DND-41 (cell line): ENCODE measurements around the gene DCAF4.

Experiments used
- ATAC-seq: fragments of 200-7000 bp; cut with Tn5 transposase; 3 replicates; pipeline ENCODE4 v1.9.1; 2021; ENCODE audit warnings: low read depth; ENCODE audit not compliant: insufficient read depth
- DNase-seq: peaks from one replicate; pipeline ENCODE4 v3.0.0-alpha.2; 2020
- H2AFZ ChIP-seq: 2 replicates; pipeline ENCODE4 v1.6.0; 2012; ENCODE audit warnings: low read depth, low read length
- H3K27ac ChIP-seq: 2 replicates; pipeline ENCODE4 v1.5.1; 2012; ENCODE audit warnings: low read length, inconsistent platforms
- H3K27me3 ChIP-seq: fragments of 200-600 bp; sonication (generic); 2 replicates; pipeline ENCODE4 v1.6.0; 2012; ENCODE audit warnings: low read length, mild to moderate bottlenecking, inconsistent platforms; ENCODE audit not compliant: insufficient read depth, poor library complexity
- H3K36me3 ChIP-seq: 2 replicates; pipeline ENCODE4 v1.5.1; 2012; ENCODE audit warnings: low read length, inconsistent platforms; ENCODE audit not compliant: insufficient read depth
- H3K4me1 ChIP-seq: 2 replicates; pipeline ENCODE4 v1.5.1; 2012; ENCODE audit warnings: mild to moderate bottlenecking, low read length; ENCODE audit not compliant: insufficient read depth
- H3K4me2 ChIP-seq: 2 replicates; pipeline ENCODE4 v1.6.0; 2012; ENCODE audit warnings: mild to moderate bottlenecking, moderate library complexity, low read length, inconsistent platforms; ENCODE audit not compliant: insufficient read depth
- H3K4me3 ChIP-seq, 2 experiments: fragments of 200-600 bp in 1 of 2; shearing (Covaris generic) in 1 of 2; 2 replicates each; pipeline ENCODE4 v1.5.1; 2012 to 2016; ENCODE audit warnings: inconsistent platforms in 2 of 2, low read length in 2 of 2, mild to moderate bottlenecking in 2 of 2, low read depth in 1 of 2, moderate library complexity in 1 of 2
- H3K79me2 ChIP-seq: 2 replicates; pipeline ENCODE4 v1.6.0; 2012; ENCODE audit warnings: low read length, inconsistent platforms; ENCODE audit not compliant: insufficient read depth
- H3K9ac ChIP-seq: 2 replicates; pipeline ENCODE4 v1.6.0; 2012; ENCODE audit warnings: low read depth, mild to moderate bottlenecking, inconsistent platforms, low read length, moderate library complexity
- H3K9me3 ChIP-seq: 2 replicates; pipeline ENCODE4 v1.5.1; 2012; ENCODE audit warnings: low read length, moderate library complexity, mild to moderate bottlenecking, inconsistent platforms; ENCODE audit not compliant: insufficient read depth, severe bottlenecking
- H4K20me1 ChIP-seq: 2 replicates; pipeline ENCODE4 v1.6.0; 2012; ENCODE audit warnings: low read length; ENCODE audit not compliant: insufficient read depth
- EZH2 ChIP-seq: IDR thresholded peaks from 3 replicates; pipeline ENCODE4 v1.6.1; 2012; ENCODE audit warnings: borderline replicate concordance, low read depth, mild to moderate bottlenecking, moderate library complexity, low read length, inconsistent platforms; ENCODE audit not compliant: severe bottlenecking
- TF ChIP-seq, protein P1 (sequence below): IDR thresholded peaks from 2 replicates; pipeline ENCODE4 v1.5.1; 2012; ENCODE audit warnings: borderline replicate concordance, low read length, moderate library complexity, mild to moderate bottlenecking; ENCODE audit not compliant: poor library complexity, severe bottlenecking; ENCODE audit errors: extremely low read depth

DCAF4 gene

DNA sequence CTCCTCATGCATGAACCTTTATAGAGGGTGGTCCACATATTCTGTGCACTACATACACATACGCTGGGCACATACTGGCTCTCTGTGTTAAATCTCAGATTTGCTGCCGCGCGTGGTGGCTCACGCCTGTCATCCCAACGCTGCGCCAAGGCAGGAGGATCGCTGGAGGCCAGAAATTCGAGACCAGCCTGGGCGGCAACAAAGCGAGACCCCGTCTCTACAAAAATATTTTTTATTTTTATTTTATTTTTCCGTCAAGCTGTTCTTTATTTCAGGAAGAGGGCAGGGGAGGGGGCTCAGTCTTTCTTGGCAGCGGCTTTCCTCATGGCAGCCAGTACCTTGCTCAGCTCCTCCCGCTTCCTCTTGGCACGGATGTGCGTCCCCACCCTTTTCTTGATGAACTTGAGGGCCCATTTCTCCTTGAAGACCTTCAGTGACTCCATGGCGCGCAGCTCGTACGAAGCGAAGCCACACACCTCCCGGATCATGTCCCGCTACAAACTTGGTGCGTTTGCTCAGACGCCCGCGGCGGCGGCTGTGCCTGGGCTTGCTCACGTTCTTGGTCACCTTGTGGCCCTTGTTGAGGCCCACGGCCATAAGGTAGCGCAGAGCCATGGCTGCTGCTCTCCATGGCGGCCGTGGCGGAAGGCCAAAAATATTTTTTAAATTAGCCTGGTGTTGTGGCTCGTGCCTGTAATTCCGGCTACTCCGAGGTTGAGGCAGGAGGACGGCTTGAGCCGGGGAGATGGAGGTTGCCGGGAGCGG lies 3.2 kb downstream of the DCAF4 start:
- ATAC-seq: no peak
- H3K36me3 ChIP-seq: no peaks in the 10 kb centered on the region
- no peak for DNase-seq
- H3K27me3 ChIP-seq: no peaks in the 10 kb centered on the region
- H3K4me3 ChIP-seq: no peak overlapping the region
- no peaks in the 10 kb centered on the region for H4K20me1 ChIP-seq
- no peak overlapping the region for H3K4me2 ChIP-seq
- H3K9me3 ChIP-seq: no peaks in the 10 kb centered on the region
- peaks cover 17% of the 10 kb centered on the region for H3K4me1 ChIP-seq
- H3K79me2 ChIP-seq: peaks cover 6% of the 10 kb centered on the region; the same call in 1 of the 2 replicates
- TF ChIP-seq EZH2: no peak
- TF ChIP-seq, protein P1, sequence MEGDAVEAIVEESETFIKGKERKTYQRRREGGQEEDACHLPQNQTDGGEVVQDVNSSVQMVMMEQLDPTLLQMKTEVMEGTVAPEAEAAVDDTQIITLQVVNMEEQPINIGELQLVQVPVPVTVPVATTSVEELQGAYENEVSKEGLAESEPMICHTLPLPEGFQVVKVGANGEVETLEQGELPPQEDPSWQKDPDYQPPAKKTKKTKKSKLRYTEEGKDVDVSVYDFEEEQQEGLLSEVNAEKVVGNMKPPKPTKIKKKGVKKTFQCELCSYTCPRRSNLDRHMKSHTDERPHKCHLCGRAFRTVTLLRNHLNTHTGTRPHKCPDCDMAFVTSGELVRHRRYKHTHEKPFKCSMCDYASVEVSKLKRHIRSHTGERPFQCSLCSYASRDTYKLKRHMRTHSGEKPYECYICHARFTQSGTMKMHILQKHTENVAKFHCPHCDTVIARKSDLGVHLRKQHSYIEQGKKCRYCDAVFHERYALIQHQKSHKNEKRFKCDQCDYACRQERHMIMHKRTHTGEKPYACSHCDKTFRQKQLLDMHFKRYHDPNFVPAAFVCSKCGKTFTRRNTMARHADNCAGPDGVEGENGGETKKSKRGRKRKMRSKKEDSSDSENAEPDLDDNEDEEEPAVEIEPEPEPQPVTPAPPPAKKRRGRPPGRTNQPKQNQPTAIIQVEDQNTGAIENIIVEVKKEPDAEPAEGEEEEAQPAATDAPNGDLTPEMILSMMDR: no peak
- no peak overlapping the region for H3K9ac ChIP-seq
- H2AFZ ChIP-seq: no peak overlapping the region
- H3K27ac ChIP-seq: no peak overlapping the region

DNA sequence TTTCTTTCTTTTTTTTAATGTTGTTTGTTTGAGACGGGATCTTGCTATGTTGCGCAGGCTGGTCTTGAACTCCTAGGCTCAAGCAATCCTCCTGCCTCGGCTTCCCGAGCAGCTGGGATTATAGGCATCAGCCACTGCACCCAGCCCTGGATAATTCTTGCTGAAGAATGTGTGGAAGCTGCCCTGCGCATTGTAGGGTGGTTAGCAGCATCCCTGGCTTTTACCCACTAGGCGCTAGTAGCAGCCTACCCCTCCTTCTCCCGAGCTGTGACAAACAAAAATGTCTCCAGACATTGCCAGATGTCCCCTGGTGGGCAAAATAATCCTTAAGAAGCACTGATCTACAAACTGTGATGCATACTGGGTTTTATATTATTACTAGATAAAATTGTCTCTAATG lies 6.6 kb downstream of the DCAF4 start:
- no peak for DNase-seq
- no peak for ATAC-seq

DNA sequence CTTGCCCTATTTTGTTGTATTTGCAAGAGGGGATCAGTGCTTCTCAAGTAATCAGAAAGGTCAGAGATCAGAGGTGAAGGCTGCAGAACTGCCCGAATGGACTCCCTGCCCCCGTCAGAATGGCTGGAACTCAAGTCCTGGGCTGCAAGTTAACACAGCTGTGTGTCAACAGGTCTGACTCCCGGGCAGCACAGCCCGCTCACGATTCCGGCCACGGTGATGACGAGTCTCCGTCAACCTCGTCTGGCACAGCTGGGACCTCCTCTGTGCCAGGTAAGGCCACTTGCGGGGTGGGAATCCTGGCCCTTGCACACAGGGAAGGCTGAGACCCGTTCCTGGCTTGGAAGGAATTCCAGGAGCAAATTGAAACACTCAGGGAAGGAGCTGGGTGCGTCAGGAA lies 13.4 kb downstream of the DCAF4 start:
- Histone ChIP-seq H3K9me3 (no peaks in the 10 kb centered on the region), H3K27me3 (no peaks in the 10 kb centered on the region), H2AFZ (no peak overlapping the region), H3K4me2 (no peak overlapping the region), H3K9ac (no peak overlapping the region), H3K4me3 (no peak overlapping the region), H3K27ac (no peak overlapping the region), H3K79me2 (no peaks in the 10 kb centered on the region), H4K20me1 (no peaks in the 10 kb centered on the region), H3K36me3 (peaks cover 20% of the 10 kb centered on the region; the same call in 1 of the 2 replicates), H3K4me1 (no peaks in the 10 kb centered on the region; the same call in 1 of the 2 replicates)
- ATAC-seq (no peak), DNase-seq (no peak)
- TF ChIP-seq, protein P1: no peak
- no peak for TF ChIP-seq EZH2

More for the DNA sequence above, 6.6 kb downstream of the DCAF4 start:
- peaks cover 6% of the 10 kb centered on the region; the same call in 1 of the 2 replicates for H3K79me2 ChIP-seq
- H3K36me3 ChIP-seq: no peaks in the 10 kb centered on the region
- H3K27ac ChIP-seq: no peak overlapping the region
- no peaks in the 10 kb centered on the region for H3K9me3 ChIP-seq
- H3K27me3 ChIP-seq: no peaks in the 10 kb centered on the region
- no peaks in the 10 kb centered on the region for H4K20me1 ChIP-seq
- no peak overlapping the region for H2AFZ ChIP-seq
- H3K4me3 ChIP-seq: no peak overlapping the region
- no peak overlapping the region for H3K4me2 ChIP-seq
- TF ChIP-seq, protein P1: no peak
- no peak for TF ChIP-seq EZH2
- peaks cover under 1% of the 10 kb centered on the region for H3K4me1 ChIP-seq
- no peak overlapping the region for H3K9ac ChIP-seq
